AG04449 (cell line): Measurements from ENCODE around the gene KIF14.

Experiments
- CTCF ChIA-PET: fragments of 350-600 bp; formaldehyde crosslinking; extraction: SDS; loops from one replicate; lab custom pipeline; 2021; ENCODE audit warnings: antibody characterized with exemption; lab: Yijun Ruan, JAX
- POLR2A ChIA-PET: fragments of 400-600, 350-600 bp; formaldehyde crosslinking; extraction: SDS; loops from one replicate; lab custom pipeline; 2020; ENCODE audit warnings: antibody characterized with exemption, inconsistent platforms; lab: Yijun Ruan, JAX
- DNase-seq: peaks from one replicate; pipeline ENCODE4 v3.0.0-alpha.2; 2010; ENCODE audit warnings: low read depth, low spot score
- H3K4me3 ChIP-seq: 2 replicates; pipeline ENCODE4 v1.5.1; 2011; ENCODE audit warnings: low read depth, mild to moderate bottlenecking, control low read depth, low read length
- CTCF ChIP-seq: IDR thresholded peaks from one replicate; pipeline ENCODE4 v1.5.1; 2011; ENCODE audit warnings: mild to moderate bottlenecking, moderate library complexity, low read length, control low read depth, inconsistent platforms; ENCODE audit not compliant: insufficient read depth; ENCODE audit errors: missing control alignments

KIF14 gene

GRCh38 chr1:200619894-200620272 is 668 bp downstream of the KIF14 start:
- DNase-seq = no peak
- TF ChIP-seq CTCF = no peak
- peak overlapping the region; percentile 88 for H3K4me3 ChIP-seq
- POLR2A ChIA-PET = no interaction called here
- CTCF ChIA-PET = interaction anchor here (0.7 to 9.9 kb wide), 3 partner anchors 9 to 218 kb away, joined by 3 to 167 read pairs (median 66); no protein-coding TSS in a partner anchor

- H3K4me3 ChIP-seq = no peak overlapping the region
- ChIA-PET POLR2A (no interaction called here), CTCF (interaction anchor here (0.8 to 2.0 kb wide), 6 partner anchors 9 to 227 kb away, joined by 3 to 16 read pairs (median 4); no protein-coding TSS in a partner anchor)
- DNase-seq = no peak
- no peak for TF ChIP-seq CTCF
Observed at GRCh38 chr1:200610846-200611245, 9.7 kb downstream of the KIF14 start.

GRCh38 chr1:200602632-200603031 is 17.9 kb downstream of the KIF14 start:
- POLR2A ChIA-PET = no interaction called here
- H3K4me3 ChIP-seq = no peak overlapping the region
- CTCF ChIA-PET = no interaction called here
- no peak for TF ChIP-seq CTCF
- DNase-seq = no peak

- DNase-seq = no peak
- ChIA-PET POLR2A (no interaction called here), CTCF (no interaction called here)
- no peak overlapping the region for H3K4me3 ChIP-seq
- no peak for TF ChIP-seq CTCF
Observed at GRCh38 chr1:200590001-200590400, 30.6 kb downstream of the KIF14 start.

GRCh38 chr1:200588698-200589097 is 31.9 kb downstream of the KIF14 start:
- TF ChIP-seq CTCF = no peak
- H3K4me3 ChIP-seq = no peak overlapping the region
- no peak for DNase-seq
- POLR2A ChIA-PET = interaction anchor here (0.5 to 0.6 kb wide), 2 partner anchors 245 to 367 kb away, joined by 3 to 4 read pairs; no protein-coding TSS in a partner anchor
- CTCF ChIA-PET = no interaction called here

- ChIA-PET POLR2A (no interaction called here), CTCF (interaction anchor here (1.1 to 1.9 kb wide), 4 partner anchors 9 to 549 kb away, joined by 3 to 6 read pairs (median 4); no protein-coding TSS in a partner anchor)
- no peak for DNase-seq
- TF ChIP-seq CTCF = no peak
- H3K4me3 ChIP-seq = no peak overlapping the region
Observed at GRCh38 chr1:200564319-200564718, 56.2 kb downstream of the KIF14 start.
